ENCODE measurements around the gene PTPRT. TPM values are rescaled to one million over a fixed set of nuclear protein-coding genes. Genes with fewer than 3 reads are reported as not detected.

Gene PTPRT
- total and polyA plus RNA-seq, 2 of the 13 experiments (the other 11 are each of a cell fraction or from before 2014, with no cell fraction given), result under 0.01 to 0.09 TPM

GRCh38 chr20:43187476-43188233 is 2.1 kb downstream of the PTPRT start (continued):
- TF ChIP-seq MLLT10 (CRISPR knock-in tag; IDR thresholded peaks at IDR 0.05) (no peak), MED1 (CRISPR knock-in tag; IDR thresholded peaks at IDR 0.05) (no peak), ZNF773 (CRISPR knock-in tag; IDR thresholded peaks at IDR 0.05; ENCODE audit: borderline replicate concordance) (no peak), MEIS1 (CRISPR knock-in tag; IDR thresholded peaks at IDR 0.05; ENCODE audit: borderline replicate concordance) (no peak), RNF219 (CRISPR knock-in tag; IDR thresholded peaks at IDR 0.05) (no peak), E2F1 (CRISPR knock-in tag; IDR thresholded peaks at IDR 0.05) (no peak), EZH2 (conservative IDR thresholded peaks at IDR 0.05; ENCODE audit: low read depth, low read length) (peak; percentile 96), E2F2 (CRISPR knock-in tag; IDR thresholded peaks at IDR 0.05; ENCODE audit: borderline replicate concordance) (0 out of 2 replicates have a peak, but pooled peaks have one; percentile 34), SP140L (CRISPR knock-in tag; IDR thresholded peaks at IDR 0.05; ENCODE audit: borderline replicate concordance) (0 out of 2 replicates have a peak, but pooled peaks have one; percentile 50), ZNF138 (CRISPR knock-in tag; IDR thresholded peaks at IDR 0.05; ENCODE audit: low read depth) (no peak), ARID3A (IDR thresholded peaks at IDR 0.05; ENCODE audit: low read depth, low read length) (peak; percentile 77), CCAR2 (optimal IDR thresholded peaks at IDR 0.05; ENCODE audit: low read depth, low read length) (no peak), ZMYM3 (CRISPR knock-in tag; IDR thresholded peaks at IDR 0.05) (no peak), ZBED4 (CRISPR knock-in tag; IDR thresholded peaks at IDR 0.05; ENCODE audit: borderline replicate concordance) (peak; percentile 62; the same call in 1 of the 2 replicates), E2F5 (CRISPR knock-in tag; conservative IDR thresholded peaks at IDR 0.05) (no peak), IRF2 (CRISPR knock-in tag; IDR thresholded peaks at IDR 0.05) (no peak), IKZF1 (IDR thresholded peaks at IDR 0.05) (no peak)
